ENCODE data around the gene TOX2. TPM values are rescaled to one million over a fixed set of nuclear protein-coding genes. Genes with fewer than 3 reads are reported as not detected.

TOX2 gene
- total RNA-seq, 2 experiments from 2014 or later = 0.23 TPM; not detected in 1

- ChIA-PET CTCF (ENCODE audit: unreplicated experiment) (no interaction called here), POLR2A (interaction anchor here (0.7 kb wide), 1 partner anchor 11 kb away, joined by 4 read pairs; no protein-coding TSS in a partner anchor)
- H3K27ac ChIP-seq (ENCODE audit: low read depth, low read length, poor library complexity, severe bottlenecking) = no peak overlapping the region
- no peaks in the 10 kb centered on the region for H3K4me1 ChIP-seq (ENCODE audit: insufficient read depth, low read length, poor library complexity, severe bottlenecking)
- no peak overlapping the region for H3K4me2 ChIP-seq (ENCODE audit: low read length)
- DNase-seq (ENCODE audit: low spot score) = no peak
- H3K79me2 ChIP-seq (ENCODE audit: insufficient read depth, low read depth, low read length) = no peaks in the 10 kb centered on the region
- H3K9me2 ChIP-seq (ENCODE audit: insufficient read depth, low read length) = no peaks in the 10 kb centered on the region
- no TSS peak for BruUV-seq (replicated peaks)
- no peak overlapping the region for H2AFZ ChIP-seq (ENCODE audit: low read length)
- H4K20me1 ChIP-seq (ENCODE audit: insufficient read depth, low read length) = no peaks in the 10 kb centered on the region
- TF ChIP-seq EZH2phosphoT487 (IDR thresholded peaks at IDR 0.05; ENCODE audit: borderline replicate concordance, low read depth, low read length) = no peak
- no peaks in the 10 kb centered on the region for H3K9me3 ChIP-seq (ENCODE audit: low read length)
- intact Hi-C loops (cut with micrococcal nuclease; ENCODE audit: unreplicated experiment) = no loop called here
- no peak overlapping the region for H3K4me3 ChIP-seq (ENCODE audit: low read depth, low read length, poor library complexity, severe bottlenecking)
- H3K36me3 ChIP-seq (ENCODE audit: insufficient read depth, low read length) = no peaks in the 10 kb centered on the region
These were observed 112.8 kb downstream of the TOX2 start for GRCh38 chr20:44027343-44028002.

- no TSS peak for BruUV-seq (replicated peaks)
- Histone ChIP-seq H3K4me2 (ENCODE audit: low read length) (no peak overlapping the region), H3K27ac (ENCODE audit: low read depth, low read length, poor library complexity, severe bottlenecking) (no peak overlapping the region), H3K9me2 (ENCODE audit: insufficient read depth, low read length) (no peaks in the 10 kb centered on the region), H4K20me1 (ENCODE audit: insufficient read depth, low read length) (no peaks in the 10 kb centered on the region), H3K4me1 (ENCODE audit: insufficient read depth, low read length, poor library complexity, severe bottlenecking) (no peaks in the 10 kb centered on the region), H2AFZ (ENCODE audit: low read length) (no peak overlapping the region), H3K4me3 (ENCODE audit: low read depth, low read length, poor library complexity, severe bottlenecking) (no peak overlapping the region), H3K9me3 (ENCODE audit: low read length) (no peaks in the 10 kb centered on the region), H3K36me3 (ENCODE audit: insufficient read depth, low read length) (no peaks in the 10 kb centered on the region), H3K79me2 (ENCODE audit: insufficient read depth, low read depth, low read length) (no peaks in the 10 kb centered on the region)
- TF ChIP-seq CTCF (conservative IDR thresholded peaks at IDR 0.05; ENCODE audit: low read length) (no peak), EZH2phosphoT487 (IDR thresholded peaks at IDR 0.05; ENCODE audit: borderline replicate concordance, low read depth, low read length) (no peak)
- no peak for DNase-seq (ENCODE audit: low spot score)
- POLR2A ChIA-PET = no interaction called here
- intact Hi-C loops (cut with micrococcal nuclease; ENCODE audit: unreplicated experiment) = no loop called here
- CTCF ChIA-PET (ENCODE audit: unreplicated experiment) = no interaction called here
These were observed 113.5 kb downstream of the TOX2 start for GRCh38 chr20:44028003-44028730.

- no peaks in the 10 kb centered on the region for H3K9me2 ChIP-seq (ENCODE audit: insufficient read depth, low read length)
- DNase-seq (ENCODE audit: low spot score) = no peak
- H3K36me3 ChIP-seq (ENCODE audit: insufficient read depth, low read length) = no peaks in the 10 kb centered on the region
- no TSS peak for BruUV-seq (replicated peaks)
- no peaks in the 10 kb centered on the region for H3K79me2 ChIP-seq (ENCODE audit: insufficient read depth, low read depth, low read length)
- CTCF ChIA-PET (ENCODE audit: unreplicated experiment) = no interaction called here
- no peak overlapping the region for H3K4me2 ChIP-seq (ENCODE audit: low read length)
- H4K20me1 ChIP-seq (ENCODE audit: insufficient read depth, low read length) = no peaks in the 10 kb centered on the region
- H2AFZ ChIP-seq (ENCODE audit: low read length) = no peak overlapping the region
- intact Hi-C loops (cut with micrococcal nuclease; ENCODE audit: unreplicated experiment) = no loop called here
- TF ChIP-seq EZH2phosphoT487 (IDR thresholded peaks at IDR 0.05; ENCODE audit: borderline replicate concordance, low read depth, low read length) = no peak
- TF ChIP-seq CTCF (conservative IDR thresholded peaks at IDR 0.05; ENCODE audit: low read length) = no peak
- no peaks in the 10 kb centered on the region for H3K9me3 ChIP-seq (ENCODE audit: low read length)
- H3K4me1 ChIP-seq (ENCODE audit: insufficient read depth, low read length, poor library complexity, severe bottlenecking) = no peaks in the 10 kb centered on the region
- H3K27ac ChIP-seq (ENCODE audit: low read depth, low read length, poor library complexity, severe bottlenecking) = no peak overlapping the region
- no peak overlapping the region for H3K4me3 ChIP-seq (ENCODE audit: low read depth, low read length, poor library complexity, severe bottlenecking)
- POLR2A ChIA-PET = no interaction called here
These were observed 114.5 kb downstream of the TOX2 start for GRCh38 chr20:44028868-44029847.
